Mesenchymal stem cell (in vitro differentiated cells and primary cell): Measurements from ENCODE around the gene DEDD.

ENCODE experiments used
- DNase-seq: peaks from one replicate; pipeline ENCODE4 v3.0.0-alpha.2; 2013
- H2AFZ ChIP-seq: one replicate; pipeline ENCODE4 v1.6.1; 2013; ENCODE audit warnings: low read depth, mild to moderate bottlenecking, control low read depth, inconsistent platforms, low read length, moderate library complexity
- H2AK5ac ChIP-seq: 2 replicates; pipeline ENCODE4 v1.6.1; 2013; ENCODE audit warnings: low read length, moderate library complexity, mild to moderate bottlenecking, inconsistent platforms; ENCODE audit not compliant: severe bottlenecking
- H2BK120ac ChIP-seq: one replicate; pipeline ENCODE4 v1.6.1; 2013; ENCODE audit warnings: low read depth, mild to moderate bottlenecking, inconsistent platforms, low read length, moderate library complexity
- H2BK12ac ChIP-seq, 2 experiments: one replicate each; pipeline ENCODE4 v1.6.1; 2013; ENCODE audit warnings: inconsistent platforms in 2 of 2, low read length in 2 of 2, mild to moderate bottlenecking in 2 of 2, moderate library complexity in 2 of 2, control low read depth in 1 of 2
- H2BK15ac ChIP-seq: one replicate; pipeline ENCODE4 v1.6.1; 2013; ENCODE audit warnings: mild to moderate bottlenecking, low read depth, inconsistent platforms; ENCODE audit not compliant: poor library complexity, severe bottlenecking
- H2BK5ac ChIP-seq: 2 replicates; pipeline ENCODE4 v1.6.1; 2013; ENCODE audit warnings: low read depth, mild to moderate bottlenecking, low read length, control low read depth, inconsistent platforms; ENCODE audit not compliant: poor library complexity, severe bottlenecking
- H3K14ac ChIP-seq, 2 experiments: one replicate each; pipeline ENCODE4 v1.6.1; 2013; ENCODE audit warnings: inconsistent platforms in 2 of 2, low read length in 2 of 2, control low read depth in 1 of 2, mild to moderate bottlenecking in 1 of 2, moderate library complexity in 1 of 2
- H3K18ac ChIP-seq, 2 experiments: one replicate each; pipeline ENCODE4 v1.6.1; 2013; ENCODE audit warnings: inconsistent platforms in 2 of 2, low read length in 2 of 2, control low read depth in 1 of 2, low read depth in 1 of 2, mild to moderate bottlenecking in 1 of 2
- H3K23ac ChIP-seq, 2 experiments: one replicate each; pipeline ENCODE4 v1.6.1; 2013; ENCODE audit warnings: inconsistent platforms in 2 of 2, low read length in 2 of 2, mild to moderate bottlenecking in 2 of 2, moderate library complexity in 2 of 2, control low read depth in 1 of 2
- H3K27ac ChIP-seq: 2 replicates; pipeline ENCODE4 v1.5.1; 2013; ENCODE audit warnings: mild to moderate bottlenecking, moderate library complexity, low read length, control low read depth, inconsistent platforms; ENCODE audit not compliant: poor library complexity, severe bottlenecking
- H3K27me3 ChIP-seq, 2 experiments: 2 replicates each; pipeline versions ENCODE4 v1.6.1 to v1.7.0; 2013; ENCODE audit warnings: low read length in 2 of 2, mild to moderate bottlenecking in 2 of 2, moderate library complexity in 2 of 2, control low read depth in 1 of 2, inconsistent platforms in 1 of 2; ENCODE audit not compliant: control insufficient read depth in 1 of 2, insufficient read depth in 1 of 2
- H3K36me3 ChIP-seq, 2 experiments: 2 replicates each; pipeline versions ENCODE4 v1.6.1 to v1.7.0; 2013; ENCODE audit warnings: low read length in 2 of 2, control low read depth in 1 of 2, inconsistent platforms in 1 of 2, low read depth in 1 of 2, mild to moderate bottlenecking in 1 of 2; ENCODE audit not compliant: insufficient read depth in 2 of 2, control insufficient read depth in 1 of 2
- H3K4ac ChIP-seq, 2 experiments: one replicate each; pipeline ENCODE4 v1.6.1; 2013; ENCODE audit warnings: inconsistent platforms in 2 of 2, low read length in 2 of 2, mild to moderate bottlenecking in 2 of 2, moderate library complexity in 2 of 2, control low read depth in 1 of 2, low read depth in 1 of 2
- H3K4me1 ChIP-seq: 2 replicates; pipeline ENCODE4 v1.6.1; 2013; ENCODE audit warnings: low read depth, low read length, control low read depth; ENCODE audit not compliant: control insufficient read depth, insufficient read depth
- H3K4me2 ChIP-seq: 2 replicates; pipeline ENCODE4 v1.6.1; 2013; ENCODE audit warnings: low read length, mild to moderate bottlenecking, inconsistent platforms; ENCODE audit not compliant: poor library complexity, severe bottlenecking
- H3K4me3 ChIP-seq, 2 experiments: 2 replicates each; pipeline versions ENCODE4 v1.5.1 to v1.7.0; 2013; ENCODE audit warnings: low read length in 2 of 2, mild to moderate bottlenecking in 2 of 2, control low read depth in 1 of 2, low read depth in 1 of 2; ENCODE audit not compliant: insufficient read depth in 1 of 2
- H3K79me1 ChIP-seq: replicated peaks from 2 replicates; pipeline ENCODE4 v1.6.1; 2013; ENCODE audit warnings: mild to moderate bottlenecking, control low read depth, low read length, inconsistent platforms; ENCODE audit not compliant: poor library complexity, severe bottlenecking
- H3K9ac ChIP-seq: 2 replicates; pipeline ENCODE4 v1.7.0; 2013; ENCODE audit warnings: mild to moderate bottlenecking, low read length, moderate library complexity
- H3K9me3 ChIP-seq: 2 replicates; pipeline ENCODE4 v1.7.0; 2013; ENCODE audit warnings: mild to moderate bottlenecking, low read length; ENCODE audit not compliant: control insufficient read depth
- H4K8ac ChIP-seq: one replicate; pipeline ENCODE4 v1.6.1; 2013; ENCODE audit warnings: inconsistent platforms, mild to moderate bottlenecking, low read length, moderate library complexity
- H4K91ac ChIP-seq: one replicate; pipeline ENCODE4 v1.6.1; 2013; ENCODE audit warnings: mild to moderate bottlenecking, low read length, inconsistent platforms
- WGBS: methylation state at CpG from one replicate; pipeline ENCODE4 v1.1.7; 2013; ENCODE audit warnings: mixed read lengths; 5-methylcytosine and 5-hydroxymethylcytosine counted together

The DEDD gene

GRCh38 chr1:161095230-161095629 lies 37.2 kb downstream of the DEDD start:
- no peak overlapping the region for H3K27ac ChIP-seq
- no peaks in the 10 kb centered on the region for H3K79me1 ChIP-seq
- WGBS: 92% methylated on average over 6 of the region's 6 CpGs
- no peak overlapping the region for H2AFZ ChIP-seq
- no peak overlapping the region for H4K8ac ChIP-seq
- no peak overlapping the region for H3K9ac ChIP-seq
- no peak overlapping the region for H4K91ac ChIP-seq
- H2BK12ac ChIP-seq: no peak overlapping the region
- H3K9me3 ChIP-seq: no peaks in the 10 kb centered on the region
- H2AK5ac ChIP-seq: no peak overlapping the region
- no peak for DNase-seq
- no peak overlapping the region for H2BK5ac ChIP-seq
- peaks cover 13% of the 10 kb centered on the region for H3K4me1 ChIP-seq
- H3K4ac ChIP-seq: no peak overlapping the region
- H2BK15ac ChIP-seq: no peak overlapping the region
- H3K4me3 ChIP-seq: no peak overlapping the region
- H2BK120ac ChIP-seq: no peak overlapping the region
- H3K23ac ChIP-seq: no peak overlapping the region
- peaks cover 3 to 8% of the 10 kb centered on the region in 2 experiments for H3K36me3 ChIP-seq
- no peaks in the 10 kb centered on the region for H3K27me3 ChIP-seq
- no peak overlapping the region for H3K4me2 ChIP-seq
- no peak overlapping the region for H3K14ac ChIP-seq
- no peak overlapping the region for H3K18ac ChIP-seq

GRCh38 chr1:161094481-161094880 lies 38.0 kb downstream of the DEDD start:
- Histone ChIP-seq H3K4me1 (peaks cover 13% of the 10 kb centered on the region), H2BK120ac (no peak overlapping the region), H3K9ac (no peak overlapping the region), H3K14ac (no peak overlapping the region), H3K18ac (no peak overlapping the region), H2BK12ac (no peak overlapping the region), H3K4me3 (no peak overlapping the region), H3K4ac (no peak overlapping the region), H4K91ac (no peak overlapping the region), H3K23ac (no peak overlapping the region), H2BK5ac (no peak overlapping the region), H4K8ac (no peak overlapping the region), H3K79me1 (no peaks in the 10 kb centered on the region), H3K9me3 (no peaks in the 10 kb centered on the region), H2BK15ac (no peak overlapping the region), H2AFZ (no peak overlapping the region), H3K4me2 (no peak overlapping the region), H3K36me3 (peaks cover 0 to 2% of the 10 kb centered on the region in 2 experiments), H3K27me3 (no peaks in the 10 kb centered on the region), H2AK5ac (no peak overlapping the region), H3K27ac (no peak overlapping the region)
- DNase-seq: no peak
- 95% methylated on average over 4 of the region's 14 CpGs for WGBS

GRCh38 chr1:161092621-161093028 lies 39.8 kb downstream of the DEDD start:
- WGBS: 64% methylated on average over 3 of the region's 3 CpGs
- H3K79me1 ChIP-seq: no peaks in the 10 kb centered on the region
- H3K9me3 ChIP-seq: no peaks in the 10 kb centered on the region
- no peak overlapping the region for H3K18ac ChIP-seq
- H2AK5ac ChIP-seq: no peak overlapping the region
- H2BK120ac ChIP-seq: no peak overlapping the region
- peak overlapping the region; percentile 21 for H4K91ac ChIP-seq
- H3K4me1 ChIP-seq: peaks cover 8% of the 10 kb centered on the region
- H3K4me2 ChIP-seq: no peak overlapping the region
- H3K27ac ChIP-seq: no peak overlapping the region
- H4K8ac ChIP-seq: no peak overlapping the region
- H3K27me3 ChIP-seq: no peaks in the 10 kb centered on the region
- H3K36me3 ChIP-seq: no peaks in the 10 kb centered on the region
- H2BK12ac ChIP-seq: no peak overlapping the region
- no peak for DNase-seq
- no peak overlapping the region for H3K23ac ChIP-seq
- H3K14ac ChIP-seq: no peak overlapping the region
- H3K9ac ChIP-seq: no peak overlapping the region
- no peak overlapping the region for H2BK5ac ChIP-seq
- no peak overlapping the region for H3K4me3 ChIP-seq
- no peak overlapping the region for H2AFZ ChIP-seq
- no peak overlapping the region for H2BK15ac ChIP-seq
- H3K4ac ChIP-seq: no peak overlapping the region

GRCh38 chr1:161091796-161092507 lies 40.5 kb downstream of the DEDD start:
- H2AK5ac ChIP-seq: no peak overlapping the region
- no peak overlapping the region for H2BK120ac ChIP-seq
- no peaks in the 10 kb centered on the region for H3K27me3 ChIP-seq
- no peak overlapping the region for H2AFZ ChIP-seq
- H3K14ac ChIP-seq: peak overlapping the region in 1 of 2 experiments; percentile 58
- H3K4me1 ChIP-seq: peaks cover 8% of the 10 kb centered on the region
- no peaks in the 10 kb centered on the region for H3K79me1 ChIP-seq
- H3K27ac ChIP-seq: no peak overlapping the region
- H3K23ac ChIP-seq: no peak overlapping the region
- no peak overlapping the region for H2BK5ac ChIP-seq
- WGBS: 97% methylated on average over 5 of the region's 7 CpGs
- H4K91ac ChIP-seq: peak overlapping the region; percentile 21
- H2BK15ac ChIP-seq: no peak overlapping the region
- no peak overlapping the region for H3K18ac ChIP-seq
- H3K4me2 ChIP-seq: no peak overlapping the region
- no peaks in the 10 kb centered on the region for H3K9me3 ChIP-seq
- H2BK12ac ChIP-seq: no peak overlapping the region
- DNase-seq: no peak
- H3K36me3 ChIP-seq: no peaks in the 10 kb centered on the region
- H3K4me3 ChIP-seq: no peak overlapping the region
- no peak overlapping the region for H4K8ac ChIP-seq
- no peak overlapping the region for H3K9ac ChIP-seq
- no peak overlapping the region for H3K4ac ChIP-seq
